Measurements from ENCODE around the gene SULT2B1. TPM values are rescaled to one million over a fixed set of nuclear protein-coding genes. Genes with fewer than 3 reads are reported as not detected.

Gene SULT2B1
- total RNA-seq, 2 experiments from 2014 or later, result not detected

DNA sequence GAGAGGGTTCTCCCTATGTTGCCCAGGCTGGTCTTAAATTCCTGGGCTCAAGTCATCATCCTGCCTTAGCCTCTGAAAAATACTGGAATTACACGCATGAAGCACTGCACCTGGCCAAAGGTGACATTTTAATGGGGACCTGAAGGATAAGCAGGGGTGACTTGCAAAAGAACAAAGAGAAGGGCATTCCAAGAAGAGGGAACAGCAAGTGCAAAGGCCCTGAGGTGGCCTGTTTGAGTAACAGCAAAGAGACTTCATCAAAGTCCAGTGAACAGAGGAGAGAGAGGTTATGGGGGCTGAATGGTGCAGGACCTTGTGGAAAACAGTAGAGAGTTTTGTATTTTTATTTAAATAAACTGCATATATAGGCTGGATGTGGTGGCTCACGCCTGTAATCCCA, 89.9 kb downstream of the SULT2B1 start:
- TF ChIP-seq, protein P1, sequence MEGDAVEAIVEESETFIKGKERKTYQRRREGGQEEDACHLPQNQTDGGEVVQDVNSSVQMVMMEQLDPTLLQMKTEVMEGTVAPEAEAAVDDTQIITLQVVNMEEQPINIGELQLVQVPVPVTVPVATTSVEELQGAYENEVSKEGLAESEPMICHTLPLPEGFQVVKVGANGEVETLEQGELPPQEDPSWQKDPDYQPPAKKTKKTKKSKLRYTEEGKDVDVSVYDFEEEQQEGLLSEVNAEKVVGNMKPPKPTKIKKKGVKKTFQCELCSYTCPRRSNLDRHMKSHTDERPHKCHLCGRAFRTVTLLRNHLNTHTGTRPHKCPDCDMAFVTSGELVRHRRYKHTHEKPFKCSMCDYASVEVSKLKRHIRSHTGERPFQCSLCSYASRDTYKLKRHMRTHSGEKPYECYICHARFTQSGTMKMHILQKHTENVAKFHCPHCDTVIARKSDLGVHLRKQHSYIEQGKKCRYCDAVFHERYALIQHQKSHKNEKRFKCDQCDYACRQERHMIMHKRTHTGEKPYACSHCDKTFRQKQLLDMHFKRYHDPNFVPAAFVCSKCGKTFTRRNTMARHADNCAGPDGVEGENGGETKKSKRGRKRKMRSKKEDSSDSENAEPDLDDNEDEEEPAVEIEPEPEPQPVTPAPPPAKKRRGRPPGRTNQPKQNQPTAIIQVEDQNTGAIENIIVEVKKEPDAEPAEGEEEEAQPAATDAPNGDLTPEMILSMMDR (IDR thresholded peaks at IDR 0.05), result no peak
- H3K4me1 Mint-ChIP-seq (ENCODE audit: low read depth), result peaks cover 49% of the 10 kb centered on the region
- no peaks in the 10 kb centered on the region for H3K27me3 Mint-ChIP-seq
- intact Hi-C loops (cut with micrococcal nuclease), result loop anchor here (10.0 kb wide), 1 partner anchor 103 kb away; the partner anchor contains the start of genes IZUMO1 and RASIP1
- ChIA-PET CTCF (interaction anchor here (1.6 kb wide), 1 partner anchor 97 kb away, joined by 5 read pairs; no protein-coding TSS in a partner anchor), POLR2A (no interaction called here)
- H3K9me3 Mint-ChIP-seq, result no peaks in the 10 kb centered on the region
- H3K4me3 Mint-ChIP-seq, result no peak overlapping the region
- peaks cover 8% of the 10 kb centered on the region for H3K36me3 Mint-ChIP-seq (ENCODE audit: low read depth)
- no peak for DNase-seq
- no peak for ATAC-seq
- H3K27ac Mint-ChIP-seq, result no peak overlapping the region

DNA sequence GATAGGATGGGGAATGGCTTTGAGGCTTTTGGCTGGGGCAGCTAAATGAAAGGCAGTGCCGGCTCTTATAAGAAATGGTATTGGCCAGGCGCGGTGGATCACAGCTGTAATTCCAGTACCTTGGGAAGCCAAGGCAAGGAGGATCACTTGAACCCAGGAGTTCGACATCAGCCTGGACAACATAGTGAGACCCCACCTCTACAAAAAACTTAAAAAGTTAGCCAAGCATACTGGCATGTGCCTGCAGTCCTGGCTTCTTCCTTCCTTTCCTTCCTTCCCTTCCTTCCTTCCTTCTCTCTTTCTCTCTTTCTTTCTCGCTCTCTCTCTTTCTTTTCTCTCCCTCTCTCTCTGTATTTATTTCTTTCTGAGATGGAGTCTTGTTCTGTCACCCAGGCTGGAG, 90.9 kb downstream of the SULT2B1 start:
- no peaks in the 10 kb centered on the region for H3K9me3 Mint-ChIP-seq
- ChIA-PET POLR2A (no interaction called here), CTCF (no interaction called here)
- TF ChIP-seq, protein P1 (IDR thresholded peaks at IDR 0.05), result no peak
- ATAC-seq (no peak), DNase-seq (no peak)
- peaks cover 8% of the 10 kb centered on the region for H3K36me3 Mint-ChIP-seq (ENCODE audit: low read depth)
- peaks cover 45% of the 10 kb centered on the region for H3K4me1 Mint-ChIP-seq (ENCODE audit: low read depth)
- intact Hi-C loops (cut with micrococcal nuclease), result loop anchor here (10.0 kb wide), 1 partner anchor 102 kb away; the partner anchor contains the start of genes IZUMO1 and RASIP1
- no peak overlapping the region for H3K4me3 Mint-ChIP-seq
- no peaks in the 10 kb centered on the region for H3K27me3 Mint-ChIP-seq
- H3K27ac Mint-ChIP-seq, result no peak overlapping the region

DNA sequence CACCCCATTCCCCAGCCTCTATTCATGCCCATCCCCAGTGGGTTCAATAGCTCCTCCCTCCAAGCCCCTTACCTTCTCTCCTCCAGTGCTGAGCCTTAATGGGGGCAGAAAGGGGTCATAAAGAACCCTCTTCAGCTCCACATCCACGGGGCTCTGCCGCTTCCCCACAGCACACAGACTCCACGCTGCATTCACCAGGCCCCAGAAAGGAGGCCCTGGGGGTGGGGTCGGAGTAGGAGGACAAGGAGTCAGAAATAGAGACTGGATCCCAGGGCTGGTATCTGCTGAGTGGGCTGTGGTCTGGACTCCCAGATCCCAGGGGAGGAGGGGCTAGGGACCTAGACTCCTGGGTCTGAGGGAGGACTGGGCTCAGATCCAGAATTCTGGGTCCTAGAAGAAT, 92.4 kb downstream of the SULT2B1 start:
- no peak overlapping the region for H3K27ac Mint-ChIP-seq
- peaks cover 38% of the 10 kb centered on the region for H3K4me1 Mint-ChIP-seq (ENCODE audit: low read depth)
- intact Hi-C loops (cut with micrococcal nuclease), result loop anchor here (10.0 kb wide), 1 partner anchor 100 kb away; the partner anchor contains the start of genes IZUMO1 and RASIP1
- ATAC-seq, result no peak
- CTCF ChIA-PET, result interaction anchor here (1.5 to 1.9 kb wide), 3 partner anchors 9 to 281 kb away, joined by 3 to 11 read pairs (median 4); partner anchors contain the start of genes SYNGR4 and TMEM143
- H3K9me3 Mint-ChIP-seq, result no peaks in the 10 kb centered on the region
- no peak for DNase-seq
- no peaks in the 10 kb centered on the region for H3K36me3 Mint-ChIP-seq (ENCODE audit: low read depth)
- H3K4me3 Mint-ChIP-seq, result peak overlapping the region; percentile 85
- POLR2A ChIA-PET, result interaction anchor here (1.0 to 2.3 kb wide), 3 partner anchors 11 to 151 kb away, joined by 3 to 16 read pairs (median 8); no protein-coding TSS in a partner anchor
- no peaks in the 10 kb centered on the region for H3K27me3 Mint-ChIP-seq
- TF ChIP-seq, protein P1 (IDR thresholded peaks at IDR 0.05), result no peak

DNA sequence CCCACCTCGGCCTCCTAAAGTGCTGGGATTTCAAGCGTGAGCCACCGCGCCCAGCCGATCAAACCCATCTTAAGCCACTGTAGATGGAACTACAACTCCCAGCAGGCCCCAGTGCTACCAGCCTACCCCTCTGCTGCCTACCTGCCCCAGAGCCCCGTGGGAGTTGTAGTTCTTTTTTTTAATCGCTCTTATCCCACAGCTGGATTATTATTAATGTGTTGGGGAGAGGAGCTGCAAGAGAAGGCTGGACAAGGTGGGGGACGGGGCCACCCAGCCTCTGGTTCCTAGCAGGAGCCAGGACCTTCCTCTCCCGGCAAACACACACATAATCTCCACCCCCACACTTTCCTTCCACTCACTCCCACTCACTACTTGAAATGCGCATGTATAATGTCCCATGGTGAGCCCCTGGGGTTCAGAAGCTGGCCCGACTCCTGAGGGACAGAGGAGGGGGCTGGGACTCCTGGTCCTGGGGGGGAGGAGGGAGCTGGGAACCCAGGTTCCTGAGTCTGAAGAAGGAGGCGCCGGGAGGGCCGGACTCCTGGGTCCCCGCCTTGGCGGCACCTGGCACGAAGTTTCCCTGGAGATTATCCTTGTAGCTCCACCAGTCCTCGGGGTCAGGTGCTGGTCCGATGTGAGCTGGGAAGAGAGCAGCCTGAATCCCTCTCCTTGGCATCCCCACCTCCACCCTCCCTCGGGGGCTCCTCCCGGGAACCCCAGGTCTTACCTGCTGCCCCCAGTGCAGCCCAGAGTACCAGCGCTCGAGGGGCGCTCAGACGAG, 93.1 kb downstream of the SULT2B1 start:
- DNase-seq (peak; percentile 91), ATAC-seq (peak; percentile 69)
- Mint-ChIP-seq H3K36me3 (ENCODE audit: low read depth) (no peaks in the 10 kb centered on the region), H3K4me1 (ENCODE audit: low read depth) (peaks cover 37% of the 10 kb centered on the region), H3K4me3 (peak overlapping the region; percentile 85), H3K27ac (peak overlapping the region; percentile 90), H3K27me3 (no peaks in the 10 kb centered on the region), H3K9me3 (no peaks in the 10 kb centered on the region)
- ChIA-PET CTCF (interaction anchor here (0.6 to 1.9 kb wide), 17 partner anchors 8 to 348 kb away, joined by 3 to 17 read pairs (median 5); partner anchors contain the start of genes DBP, GYS1, RPL18 and RUVBL2), POLR2A (interaction anchor here (0.6 to 2.3 kb wide), 8 partner anchors 8 to 350 kb away, joined by 3 to 16 read pairs (median 6); partner anchors contain the start of genes DBP, RPL18 and SPHK2)
- intact Hi-C loops (cut with micrococcal nuclease), result loop anchor here (10.0 kb wide), 1 partner anchor 100 kb away; the partner anchor contains the start of genes IZUMO1 and RASIP1
- TF ChIP-seq, protein P1 (IDR thresholded peaks at IDR 0.05), result no peak

All from activated CD8-positive, alpha-beta T cell treated with anti-CD3 and anti-CD28 coated beads for 36 hours (primary cell).